ENCODE results near the gene PRRG1. TPM values are rescaled to one million over a fixed set of nuclear protein-coding genes. Genes with fewer than 3 reads are reported as not detected.

The PRRG1 gene
- polyA plus RNA-seq, 1 of the 3 experiments (the other 2 are of a cell fraction) = 3.0 TPM

GRCh38 chrX:37348971-37349220 is 268 bp upstream of the PRRG1 start:
- POLR2A ChIA-PET = no interaction called here
- H3K9ac ChIP-seq = no peak overlapping the region
- H3F3A ChIP-seq (replicated peaks; ENCODE audit: insufficient read depth) = no peaks in the 10 kb centered on the region

DNA sequence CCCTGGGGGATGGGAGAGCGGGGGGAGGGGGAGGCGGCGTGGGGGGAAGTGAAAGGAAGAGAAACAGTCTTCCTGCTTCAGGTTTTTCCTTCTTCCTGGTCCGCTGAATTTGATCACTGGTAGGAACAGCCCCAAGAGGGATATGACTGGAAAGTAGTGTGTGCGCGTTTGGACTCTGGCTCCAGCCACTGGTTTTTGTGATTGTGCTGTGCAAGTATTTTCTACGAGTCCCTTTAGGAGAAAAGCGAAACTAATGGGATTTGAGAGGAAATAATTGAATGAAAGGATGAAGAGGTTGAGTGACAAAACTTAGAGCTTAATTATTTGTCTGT is 836 bp downstream of the PRRG1 start:
- Histone ChIP-seq H3K9ac (peak overlapping the region; percentile 68; the same call in 1 of the 2 replicates), H3K27ac (ENCODE audit: low read depth in 2 of 2, low read length in 1 of 2) (peak overlapping the region in 1 of 2 experiments; percentile 50; a peak in 1 of 4 replicates), H3K4me3 (ENCODE audit: low read depth in 2 of 2, low read length in 1 of 2) (peak overlapping the region; percentile 54 to 67; a peak in 3 of 4 replicates), H3K36me3 (replicated peaks in 1 of 2; ENCODE audit: control insufficient read depth in 1 of 2, insufficient read depth in 2 of 2, low read length in 1 of 2) (no peaks in the 10 kb centered on the region), H3K79me2 (ENCODE audit: insufficient read depth) (peaks cover 14% of the 10 kb centered on the region), H3K9me3 (no peaks in the 10 kb centered on the region), H3K27me3 (ENCODE audit: insufficient read depth) (no peaks in the 10 kb centered on the region), H4K20me1 (ENCODE audit: insufficient read depth) (no peaks in the 10 kb centered on the region), H3K9me2 (no peaks in the 10 kb centered on the region), H2AFZ (ENCODE audit: low read depth) (peak overlapping the region; percentile 69; the same call in 1 of the 2 replicates), H3K4me2 (peak overlapping the region; percentile 82), H3K4me1 (ENCODE audit: control insufficient read depth in 1 of 2, insufficient read depth in 2 of 2, low read depth in 1 of 2, low read length in 1 of 2) (peaks cover 0 to 3% of the 10 kb centered on the region in 2 experiments; a peak in 1 of 4 replicates), H3F3A (replicated peaks; ENCODE audit: insufficient read depth) (no peaks in the 10 kb centered on the region)
- POLR2A ChIA-PET = no interaction called here
- 3% methylated on average over 8 of the region's 8 CpGs for WGBS (ENCODE audit: low lambda C conversion rate)
- CTCF ChIA-PET = no interaction called here
- TF ChIP-seq FOSL2 (IDR thresholded peaks at IDR 0.05; ENCODE audit: borderline replicate concordance, low read depth) (no peak), RAD21 (IDR thresholded peaks at IDR 0.05; ENCODE audit: low read length) (no peak), EP300 (IDR thresholded peaks at IDR 0.05; ENCODE audit: borderline replicate concordance in 1 of 2, low read depth in 1 of 2, low read length in 1 of 2) (no peak), MXI1 (IDR thresholded peaks at IDR 0.05; ENCODE audit: low read depth, low read length) (no peak), YY1 (IDR thresholded peaks at IDR 0.05; ENCODE audit: low read depth) (no peak), REST (IDR thresholded peaks at IDR 0.05; ENCODE audit: low read depth, low read length) (no peak)
- DNase-seq = peak; percentile 1

More at GRCh38 chrX:37348971-37349220, 268 bp upstream of the PRRG1 start:
- TF ChIP-seq RFX5 (IDR thresholded peaks at IDR 0.05; ENCODE audit: low read length) (no peak), SIN3A (IDR thresholded peaks at IDR 0.05; ENCODE audit: borderline replicate concordance, low read depth, low read length) (no peak), MXI1 (IDR thresholded peaks at IDR 0.05; ENCODE audit: low read depth, low read length) (no peak), GABPA (IDR thresholded peaks at IDR 0.05; ENCODE audit: low read depth) (no peak), GATA2 (CRISPR knock-in tag; IDR thresholded peaks at IDR 0.05) (no peak), ZBTB33 (IDR thresholded peaks at IDR 0.05; ENCODE audit: borderline replicate concordance, low read depth) (no peak)
- TF ChIP-seq, protein P1, sequence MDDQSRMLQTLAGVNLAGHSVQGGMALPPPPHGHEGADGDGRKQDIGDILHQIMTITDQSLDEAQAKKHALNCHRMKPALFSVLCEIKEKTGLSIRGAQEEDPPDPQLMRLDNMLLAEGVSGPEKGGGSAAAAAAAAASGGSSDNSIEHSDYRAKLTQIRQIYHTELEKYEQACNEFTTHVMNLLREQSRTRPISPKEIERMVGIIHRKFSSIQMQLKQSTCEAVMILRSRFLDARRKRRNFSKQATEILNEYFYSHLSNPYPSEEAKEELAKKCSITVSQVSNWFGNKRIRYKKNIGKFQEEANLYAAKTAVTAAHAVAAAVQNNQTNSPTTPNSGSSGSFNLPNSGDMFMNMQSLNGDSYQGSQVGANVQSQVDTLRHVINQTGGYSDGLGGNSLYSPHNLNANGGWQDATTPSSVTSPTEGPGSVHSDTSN (IDR thresholded peaks at IDR 0.05) = no peak
- CTCF ChIA-PET = no interaction called here
- H3K4me3 ChIP-seq (ENCODE audit: low read depth in 2 of 2, low read length in 1 of 2) = peak overlapping the region; percentile 40 to 53; a peak in 2 of 4 replicates
- H2AFZ ChIP-seq (ENCODE audit: low read depth) = 0 out of 2 replicates have a peak overlapping the region, but pooled peaks have one; percentile 22
- peaks cover 11% of the 10 kb centered on the region for H3K79me2 ChIP-seq (ENCODE audit: insufficient read depth)
- no peak for DNase-seq
- no peak overlapping the region for H3K27ac ChIP-seq (ENCODE audit: low read depth in 2 of 2, low read length in 1 of 2)
- 34% methylated on average over 16 of the region's 18 CpGs for WGBS (ENCODE audit: low lambda C conversion rate)
- H3K9me3 ChIP-seq = no peaks in the 10 kb centered on the region
- no peaks in the 10 kb centered on the region for H3K36me3 ChIP-seq (replicated peaks in 1 of 2; ENCODE audit: control insufficient read depth in 1 of 2, insufficient read depth in 2 of 2, low read length in 1 of 2)
- H3K27me3 ChIP-seq (ENCODE audit: insufficient read depth) = no peaks in the 10 kb centered on the region
- peaks cover 0 to 3% of the 10 kb centered on the region in 2 experiments; a peak in 1 of 4 replicates for H3K4me1 ChIP-seq (ENCODE audit: control insufficient read depth in 1 of 2, insufficient read depth in 2 of 2, low read depth in 1 of 2, low read length in 1 of 2)
- peaks cover 6% of the 10 kb centered on the region; the same call in 1 of the 2 replicates for H3K9me2 ChIP-seq
- H4K20me1 ChIP-seq (ENCODE audit: insufficient read depth) = no peaks in the 10 kb centered on the region
- H3K4me2 ChIP-seq = peak overlapping the region; percentile 82
